ENCODE results near the gene MLF2.

The MLF2 gene

DNA sequence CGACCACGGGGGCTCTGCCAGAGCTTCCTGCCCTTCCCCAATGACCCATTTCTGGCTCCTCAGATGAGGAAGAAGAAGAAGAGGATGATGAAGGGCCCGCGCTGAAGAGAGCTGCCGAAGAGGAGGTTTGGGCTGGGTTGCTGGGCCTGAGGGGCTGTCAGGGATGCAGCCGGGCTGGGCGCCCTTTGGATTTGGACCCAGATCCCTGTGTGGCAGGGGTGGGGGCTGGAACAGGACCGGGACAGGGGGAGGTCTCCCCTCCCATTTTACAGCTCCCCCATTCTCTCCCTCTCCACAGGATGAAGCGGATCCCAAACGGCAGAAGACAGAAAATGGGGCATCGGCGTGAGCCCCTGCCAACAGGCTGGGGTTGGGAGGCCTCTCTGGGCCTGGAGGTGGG, 17.2 kb upstream of the MLF2 start:
- H3K27me3 ChIP-seq (ENCODE audit: low read length) = no peaks in the 10 kb centered on the region
- no peaks in the 10 kb centered on the region for H3K9me3 ChIP-seq (ENCODE audit: insufficient read depth, low read length)
- H3K79me2 ChIP-seq (ENCODE audit: insufficient read depth, low read length) = no peaks in the 10 kb centered on the region
- H3K36me3 ChIP-seq (ENCODE audit: low read length) = no peaks in the 10 kb centered on the region
- no peaks in the 10 kb centered on the region for H3F3A ChIP-seq (ENCODE audit: insufficient read depth)
- no peak overlapping the region for H3K4me3 ChIP-seq (ENCODE audit: insufficient read depth, low read length, poor library complexity, severe bottlenecking)
- no peak overlapping the region for H3K27ac ChIP-seq (ENCODE audit: low read depth, low read length)
- H3K4me2 ChIP-seq (ENCODE audit: low read depth, low read length, poor library complexity, severe bottlenecking) = no peak overlapping the region
- no peak for TF ChIP-seq EZH2phosphoT487 (conservative IDR thresholded peaks at IDR 0.05; ENCODE audit: low read length)
- TF ChIP-seq, protein P1, sequence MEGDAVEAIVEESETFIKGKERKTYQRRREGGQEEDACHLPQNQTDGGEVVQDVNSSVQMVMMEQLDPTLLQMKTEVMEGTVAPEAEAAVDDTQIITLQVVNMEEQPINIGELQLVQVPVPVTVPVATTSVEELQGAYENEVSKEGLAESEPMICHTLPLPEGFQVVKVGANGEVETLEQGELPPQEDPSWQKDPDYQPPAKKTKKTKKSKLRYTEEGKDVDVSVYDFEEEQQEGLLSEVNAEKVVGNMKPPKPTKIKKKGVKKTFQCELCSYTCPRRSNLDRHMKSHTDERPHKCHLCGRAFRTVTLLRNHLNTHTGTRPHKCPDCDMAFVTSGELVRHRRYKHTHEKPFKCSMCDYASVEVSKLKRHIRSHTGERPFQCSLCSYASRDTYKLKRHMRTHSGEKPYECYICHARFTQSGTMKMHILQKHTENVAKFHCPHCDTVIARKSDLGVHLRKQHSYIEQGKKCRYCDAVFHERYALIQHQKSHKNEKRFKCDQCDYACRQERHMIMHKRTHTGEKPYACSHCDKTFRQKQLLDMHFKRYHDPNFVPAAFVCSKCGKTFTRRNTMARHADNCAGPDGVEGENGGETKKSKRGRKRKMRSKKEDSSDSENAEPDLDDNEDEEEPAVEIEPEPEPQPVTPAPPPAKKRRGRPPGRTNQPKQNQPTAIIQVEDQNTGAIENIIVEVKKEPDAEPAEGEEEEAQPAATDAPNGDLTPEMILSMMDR (IDR thresholded peaks at IDR 0.05; ENCODE audit: insufficient read depth, low read length, poor library complexity, severe bottlenecking) = no peak
- no peak overlapping the region for H2AFZ ChIP-seq (ENCODE audit: low read depth, low read length, severe bottlenecking)
- no peaks in the 10 kb centered on the region for H4K20me1 ChIP-seq (ENCODE audit: low read depth, low read length)
- H3K9me2 ChIP-seq (replicated peaks; ENCODE audit: insufficient read depth, low read length) = no peaks in the 10 kb centered on the region
- no peak overlapping the region for H3K9ac ChIP-seq (ENCODE audit: low read length)

DNA sequence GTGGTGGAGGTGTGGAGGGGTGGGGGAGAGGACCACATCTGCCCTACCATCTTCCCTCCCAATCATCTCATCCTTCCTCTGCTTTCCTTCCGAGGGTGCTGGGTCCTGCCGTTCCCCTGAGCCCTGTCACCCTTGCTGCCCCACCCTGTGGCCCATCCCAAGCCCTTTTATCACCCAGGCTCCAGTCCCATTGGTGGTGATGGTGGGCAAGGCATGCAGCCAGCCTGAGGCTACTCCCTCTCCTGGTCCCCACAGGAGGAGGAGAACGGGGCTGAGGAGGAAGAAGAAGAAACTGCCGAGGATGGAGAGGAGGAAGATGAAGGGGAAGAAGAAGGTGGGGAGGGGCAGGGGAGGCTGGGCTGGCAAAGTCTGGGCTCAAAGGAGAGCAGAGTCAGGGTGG, 16.7 kb upstream of the MLF2 start:
- no peak overlapping the region for H3K27ac ChIP-seq (ENCODE audit: low read depth, low read length)
- no peak overlapping the region for H3K4me3 ChIP-seq (ENCODE audit: insufficient read depth, low read length, poor library complexity, severe bottlenecking)
- no peaks in the 10 kb centered on the region for H3F3A ChIP-seq (ENCODE audit: insufficient read depth)
- H3K27me3 ChIP-seq (ENCODE audit: low read length) = no peaks in the 10 kb centered on the region
- H3K9me2 ChIP-seq (replicated peaks; ENCODE audit: insufficient read depth, low read length) = no peaks in the 10 kb centered on the region
- H3K36me3 ChIP-seq (ENCODE audit: low read length) = no peaks in the 10 kb centered on the region
- no peak overlapping the region for H3K4me2 ChIP-seq (ENCODE audit: low read depth, low read length, poor library complexity, severe bottlenecking)
- no peaks in the 10 kb centered on the region for H4K20me1 ChIP-seq (ENCODE audit: low read depth, low read length)
- no peaks in the 10 kb centered on the region for H3K9me3 ChIP-seq (ENCODE audit: insufficient read depth, low read length)
- no peaks in the 10 kb centered on the region for H3K79me2 ChIP-seq (ENCODE audit: insufficient read depth, low read length)
- H3K9ac ChIP-seq (ENCODE audit: low read length) = no peak overlapping the region
- H2AFZ ChIP-seq (ENCODE audit: low read depth, low read length, severe bottlenecking) = no peak overlapping the region
- TF ChIP-seq, protein P1 (IDR thresholded peaks at IDR 0.05; ENCODE audit: insufficient read depth, low read length, poor library complexity, severe bottlenecking) = no peak
- no peak for TF ChIP-seq EZH2phosphoT487 (conservative IDR thresholded peaks at IDR 0.05; ENCODE audit: low read length)

DNA sequence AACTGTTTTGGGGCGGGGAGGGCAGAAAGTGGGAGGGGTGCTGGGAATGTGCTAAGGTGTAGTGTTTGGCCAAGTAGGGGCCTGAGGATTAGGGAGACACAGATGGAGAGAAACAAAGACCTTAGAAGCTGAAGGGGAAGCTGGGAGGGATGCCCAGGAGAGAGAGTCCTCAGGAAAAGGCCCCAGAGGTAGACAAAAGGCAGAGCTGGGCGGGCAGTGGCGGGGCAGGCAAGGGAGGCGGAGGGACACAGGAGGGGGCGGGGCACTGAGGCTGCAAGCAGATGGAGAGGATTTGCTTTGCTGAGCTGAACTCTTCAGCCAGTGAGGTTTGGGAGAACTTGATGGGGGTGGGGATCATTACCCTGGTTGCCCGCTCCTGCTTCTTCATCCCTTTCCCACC, 16.0 kb upstream of the MLF2 start:
- TF ChIP-seq EZH2phosphoT487 (conservative IDR thresholded peaks at IDR 0.05; ENCODE audit: low read length) = no peak
- TF ChIP-seq, protein P1 (IDR thresholded peaks at IDR 0.05; ENCODE audit: insufficient read depth, low read length, poor library complexity, severe bottlenecking) = no peak
- H3K27me3 ChIP-seq (ENCODE audit: low read length) = no peaks in the 10 kb centered on the region
- H3K9me3 ChIP-seq (ENCODE audit: insufficient read depth, low read length) = no peaks in the 10 kb centered on the region
- H3K27ac ChIP-seq (ENCODE audit: low read depth, low read length) = no peak overlapping the region
- H3F3A ChIP-seq (ENCODE audit: insufficient read depth) = no peaks in the 10 kb centered on the region
- no peak overlapping the region for H3K4me2 ChIP-seq (ENCODE audit: low read depth, low read length, poor library complexity, severe bottlenecking)
- no peaks in the 10 kb centered on the region for H3K79me2 ChIP-seq (ENCODE audit: insufficient read depth, low read length)
- H2AFZ ChIP-seq (ENCODE audit: low read depth, low read length, severe bottlenecking) = no peak overlapping the region
- no peaks in the 10 kb centered on the region for H4K20me1 ChIP-seq (ENCODE audit: low read depth, low read length)
- no peak overlapping the region for H3K4me3 ChIP-seq (ENCODE audit: insufficient read depth, low read length, poor library complexity, severe bottlenecking)
- H3K9ac ChIP-seq (ENCODE audit: low read length) = no peak overlapping the region
- no peaks in the 10 kb centered on the region for H3K36me3 ChIP-seq (ENCODE audit: low read length)
- no peaks in the 10 kb centered on the region for H3K9me2 ChIP-seq (replicated peaks; ENCODE audit: insufficient read depth, low read length)
